Measurements from ENCODE around the gene TNIK. TPM values are rescaled to one million over a fixed set of nuclear protein-coding genes. Genes with fewer than 3 reads are reported as not detected.

The TNIK gene
- polyA plus RNA-seq, 1 donor = 40.3 TPM

DNA sequence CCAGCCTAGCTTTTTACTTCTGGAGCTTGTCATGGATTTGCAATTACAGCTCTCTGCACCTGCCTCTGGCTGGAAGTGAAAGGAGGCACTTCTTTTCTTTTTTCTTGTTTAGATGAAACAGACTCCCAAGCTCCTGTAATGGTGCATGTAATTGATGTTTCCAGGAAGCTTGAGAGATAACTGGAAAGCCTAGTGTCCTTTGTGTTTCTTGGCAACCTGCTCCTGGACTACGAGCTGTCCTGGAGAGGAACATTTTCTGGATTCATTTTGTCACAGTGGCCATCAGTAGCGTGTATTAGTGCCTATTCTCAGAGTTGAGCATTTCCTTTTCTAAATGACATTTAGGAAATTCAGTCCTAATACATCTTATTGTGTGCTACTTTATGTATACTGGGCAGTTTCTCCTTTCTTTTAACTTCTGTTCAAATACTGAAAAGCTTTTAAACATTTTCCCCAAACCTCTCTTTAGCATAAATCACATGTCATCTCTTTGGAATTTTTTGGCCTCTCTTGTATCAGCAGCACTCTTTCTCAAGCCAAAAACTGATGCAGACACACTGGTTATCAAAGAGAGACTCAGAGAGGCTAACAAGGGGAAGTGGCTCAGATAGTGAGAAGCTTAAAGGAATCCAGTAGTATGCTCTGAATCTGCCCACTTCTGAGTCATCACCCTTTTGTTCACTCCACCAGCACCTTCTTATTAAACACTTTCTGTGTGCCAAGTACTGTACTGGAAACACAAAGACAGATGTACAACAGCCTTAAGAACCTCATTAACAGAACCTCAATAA lies 371.0 kb downstream of the TNIK start:
- peak; percentile 20 for DNase-seq (ENCODE audit: low read depth)

DNA sequence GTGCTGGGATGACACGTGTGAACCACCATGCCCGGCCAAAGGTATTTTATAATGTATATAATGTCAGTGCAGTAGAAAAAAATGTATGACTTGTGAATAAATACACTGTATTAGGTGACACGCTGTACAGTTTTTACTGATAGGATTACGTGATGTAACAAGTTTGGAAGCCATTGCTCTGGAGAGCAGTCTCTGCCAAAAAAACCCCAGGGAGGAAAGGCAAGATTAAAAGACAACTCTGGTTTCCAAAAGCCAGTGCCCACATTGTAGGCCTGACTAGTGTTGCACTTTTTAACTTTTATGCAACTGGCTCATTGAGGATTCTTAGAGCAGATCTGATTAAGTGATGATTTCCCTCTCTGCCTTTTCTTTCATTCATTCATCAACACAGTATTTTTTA lies 371.7 kb downstream of the TNIK start:
- DNase-seq (ENCODE audit: low read depth) = no peak

DNA sequence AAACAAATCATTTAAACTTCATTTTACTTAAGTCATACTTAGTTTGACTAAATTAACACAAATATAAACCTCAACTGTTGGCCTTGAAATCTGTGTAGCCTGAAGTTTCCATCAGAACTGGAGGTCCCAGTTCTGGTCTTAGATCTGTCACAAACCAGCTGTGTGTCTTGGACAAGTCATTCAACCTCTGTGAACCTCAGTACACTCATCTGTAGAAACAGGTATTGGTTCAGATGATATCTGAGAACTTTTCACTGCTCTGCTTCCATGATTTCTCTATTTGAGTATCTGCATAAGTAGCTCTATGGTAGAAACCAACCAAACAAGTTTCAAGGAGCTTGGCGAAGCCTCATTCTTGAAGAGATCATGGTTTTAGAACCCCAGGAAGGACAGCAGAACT lies 373.3 kb downstream of the TNIK start:
- no peak for DNase-seq (ENCODE audit: low read depth)

DNA sequence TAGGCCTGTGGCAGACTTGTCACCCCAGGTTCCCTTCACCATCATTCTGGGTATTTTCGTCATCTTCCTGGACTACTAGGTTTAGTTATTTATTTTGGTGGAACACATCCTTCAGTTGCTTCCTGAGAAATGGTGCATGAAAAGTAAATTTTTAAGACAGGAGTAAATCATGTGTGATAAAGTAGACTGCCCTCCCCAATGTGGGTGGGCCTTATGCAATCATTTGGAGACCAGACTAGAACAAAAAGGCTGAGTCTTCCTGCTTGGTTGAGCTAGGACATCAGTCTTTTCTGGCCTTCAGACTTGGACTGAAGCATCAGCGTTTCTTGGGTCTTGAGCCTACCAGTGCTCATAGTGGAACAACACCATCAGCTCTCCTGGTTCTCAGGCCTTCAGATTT lies 382.9 kb downstream of the TNIK start:
- DNase-seq (ENCODE audit: low read depth) = no peak

DNA sequence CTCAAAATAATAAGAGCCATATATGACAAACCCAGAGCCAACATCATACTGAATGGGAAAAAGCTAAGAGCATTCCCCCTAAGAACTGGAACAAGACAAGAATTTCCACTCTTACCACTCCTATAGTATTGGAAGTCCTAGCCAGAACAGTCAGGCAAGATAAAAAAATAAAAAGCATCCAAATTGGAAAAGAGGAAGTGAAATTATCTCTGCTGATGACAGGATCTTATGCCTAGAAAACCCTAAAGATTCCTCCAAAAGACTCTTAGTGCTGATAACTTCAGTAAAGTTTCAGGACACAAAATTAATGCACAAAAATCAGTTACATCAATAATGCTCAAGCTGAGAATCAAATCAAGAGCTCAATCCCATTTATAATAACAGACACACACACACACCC lies 387.8 kb downstream of the TNIK start:
- no peak for DNase-seq (ENCODE audit: low read depth)

DNA sequence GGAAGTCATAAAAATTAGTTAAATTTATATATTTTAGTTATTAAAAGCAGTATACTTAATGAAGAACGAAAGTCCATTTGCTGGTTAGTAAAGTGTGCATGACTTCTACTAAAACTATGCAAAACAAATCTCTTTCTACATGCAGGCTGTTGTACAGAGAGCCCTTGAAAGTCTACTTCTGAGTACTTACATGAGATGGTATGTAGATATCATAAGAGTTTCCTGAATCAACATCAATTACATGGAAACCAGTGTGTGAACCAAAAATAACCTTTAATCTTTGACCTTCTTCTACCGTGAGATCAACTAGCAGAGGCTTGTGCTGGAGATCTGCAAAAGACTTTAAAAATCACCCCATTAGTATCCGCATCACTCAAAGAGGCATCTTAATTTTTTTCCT lies 391.5 kb downstream of the TNIK start:
- no peak for DNase-seq (ENCODE audit: low read depth)

DNA sequence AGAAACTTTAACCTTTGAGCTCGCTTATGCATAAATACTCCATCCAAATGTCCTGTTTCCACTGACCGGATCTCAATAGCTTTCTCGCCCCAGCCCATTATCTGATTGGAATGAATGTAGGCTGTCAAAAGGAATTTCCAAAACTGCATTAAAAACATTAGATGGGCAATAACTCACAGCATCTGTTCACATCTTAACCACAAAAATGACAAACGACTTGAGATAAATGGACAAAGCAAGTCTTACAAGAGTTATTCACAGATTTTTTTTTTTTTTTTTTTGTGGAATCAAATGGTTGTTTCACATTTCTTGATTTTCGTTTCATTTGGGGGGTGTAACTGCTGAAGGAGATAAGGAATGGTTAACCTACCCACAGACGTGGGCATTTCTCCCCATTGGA lies 394.0 kb downstream of the TNIK start:
- DNase-seq (ENCODE audit: low read depth) = no peak

DNA sequence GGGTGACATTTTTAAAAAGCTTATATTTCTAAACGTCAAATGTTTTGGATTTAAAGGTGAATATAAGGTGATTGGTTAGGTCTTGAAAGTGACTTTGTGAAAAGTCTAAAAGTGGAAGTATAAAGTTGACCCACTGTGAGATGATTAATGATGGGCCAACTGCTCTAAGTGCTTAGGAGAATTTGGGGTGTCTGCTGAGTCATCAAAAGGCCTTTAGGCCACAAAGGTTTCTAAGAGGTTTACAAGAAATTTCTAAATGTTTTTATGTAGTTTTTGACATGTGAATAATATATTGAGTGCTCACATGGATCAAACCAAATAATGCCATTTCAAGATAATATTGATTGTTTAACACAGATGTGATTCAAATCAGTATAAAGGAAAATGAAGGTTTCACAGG lies 394.5 kb downstream of the TNIK start:
- DNase-seq (ENCODE audit: low read depth) = no peak

DNA sequence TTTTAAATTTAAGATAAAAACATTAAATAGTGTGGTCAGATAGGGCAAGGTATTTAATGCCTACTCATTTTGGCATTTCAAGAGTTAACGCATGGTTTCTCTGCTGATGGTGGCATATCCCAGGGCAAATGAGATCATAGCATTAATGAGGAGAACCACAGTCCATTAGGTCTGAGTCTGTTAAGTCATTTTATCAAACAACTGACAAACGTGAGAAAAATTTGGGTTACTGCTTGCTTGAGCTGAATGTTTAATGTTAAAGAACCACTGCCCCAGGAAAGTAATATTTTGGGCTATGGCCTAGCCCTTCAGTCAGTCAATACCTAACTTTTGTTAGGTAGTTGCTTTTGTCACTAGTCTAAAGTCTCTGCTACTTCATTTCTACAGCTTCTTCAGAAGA lies 395.7 kb downstream of the TNIK start:
- no peak for DNase-seq (ENCODE audit: low read depth)

DNA sequence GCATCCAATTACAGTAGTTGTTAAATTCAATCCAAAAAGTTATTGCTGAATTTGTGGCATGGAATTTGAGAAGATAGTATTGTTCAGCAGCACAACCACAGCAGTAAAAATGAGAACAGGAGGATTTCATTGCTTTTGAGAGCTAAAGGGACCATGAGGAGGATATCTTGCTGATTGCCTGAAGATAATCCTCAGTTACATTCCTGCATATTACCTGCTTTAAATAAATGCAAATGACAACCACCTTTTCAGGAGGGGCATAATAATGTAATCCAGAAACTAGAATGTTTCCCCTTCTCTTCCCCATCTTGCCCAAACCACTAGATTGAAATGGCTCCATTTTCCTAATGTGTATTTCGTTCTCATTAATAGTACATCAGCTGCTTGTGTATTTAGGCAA lies 398.5 kb downstream of the TNIK start:
- DNase-seq (ENCODE audit: low read depth) = no peak

DNA sequence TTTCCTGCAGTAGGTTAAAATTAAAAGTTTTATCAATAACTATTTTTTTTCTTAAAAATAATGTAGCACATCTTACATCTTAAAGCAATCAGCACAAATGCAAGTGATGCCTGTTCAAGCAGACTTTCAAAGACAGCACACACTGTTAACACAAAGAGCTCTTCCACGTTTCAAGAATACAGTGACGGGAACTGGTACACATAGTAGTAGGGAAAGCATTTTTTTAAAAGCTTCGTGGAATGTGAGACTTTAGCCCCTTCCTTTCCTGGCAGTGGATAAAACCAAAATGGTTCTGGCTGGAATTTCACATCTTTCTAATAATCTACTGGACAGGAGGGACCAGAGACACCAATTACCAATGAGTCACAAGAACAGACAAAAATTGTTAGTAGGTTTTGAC lies 400.2 kb downstream of the TNIK start:
- no peak for DNase-seq (ENCODE audit: low read depth)

DNA sequence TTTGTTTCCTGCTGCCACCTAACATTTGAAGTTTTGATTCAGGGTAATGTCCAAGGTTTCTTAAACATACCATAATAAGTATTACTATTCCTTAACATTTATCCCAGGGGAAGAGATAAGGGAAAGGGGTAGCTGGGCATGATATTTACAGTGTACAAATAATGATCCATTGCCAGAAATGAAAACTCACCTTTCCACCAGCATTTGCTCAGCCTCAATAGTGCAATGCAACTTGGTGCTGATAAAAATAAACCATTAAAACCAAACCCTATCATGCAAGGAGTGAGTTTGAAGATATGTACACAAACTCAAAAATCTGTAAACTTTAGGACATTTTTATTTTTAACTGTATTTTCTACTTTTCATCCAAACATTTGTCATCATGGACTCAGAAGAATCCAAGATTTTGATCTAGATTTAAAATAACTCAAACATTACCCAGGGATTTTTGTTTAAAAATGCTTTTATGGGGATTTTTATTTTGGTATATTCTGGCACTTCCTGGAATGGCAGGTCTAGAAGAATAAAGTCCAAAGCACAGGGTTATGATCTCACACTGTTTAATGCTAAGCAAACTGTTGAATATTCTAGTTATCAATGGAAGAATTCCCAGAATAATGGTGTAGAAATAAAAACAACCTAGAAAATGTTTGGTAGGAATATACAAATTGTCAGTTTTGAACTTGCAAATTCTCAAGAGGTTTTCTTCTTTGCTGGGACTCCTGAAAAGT lies 401.2 kb downstream of the TNIK start:
- DNase-seq (ENCODE audit: low read depth) = no peak

DNA sequence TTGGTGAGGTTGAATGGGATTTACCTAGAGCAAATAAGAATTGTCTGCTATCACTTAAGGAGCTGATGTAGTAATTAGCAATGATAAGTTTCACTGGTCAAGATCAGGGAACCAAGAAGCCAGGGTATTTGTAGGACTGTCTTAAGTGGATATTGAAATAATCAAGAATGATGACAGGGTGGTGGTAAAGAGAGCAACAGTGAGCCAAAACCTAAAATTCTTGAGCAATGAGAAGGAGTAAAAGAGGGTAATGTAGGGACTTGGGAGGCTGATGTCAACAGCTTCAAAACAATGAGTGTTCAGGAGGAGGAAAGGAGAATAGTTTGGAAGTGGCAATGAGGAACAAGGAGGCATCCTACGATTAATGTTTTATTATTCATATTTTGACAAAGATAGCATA lies 402.1 kb downstream of the TNIK start:
- DNase-seq (ENCODE audit: low read depth) = no peak

DNA sequence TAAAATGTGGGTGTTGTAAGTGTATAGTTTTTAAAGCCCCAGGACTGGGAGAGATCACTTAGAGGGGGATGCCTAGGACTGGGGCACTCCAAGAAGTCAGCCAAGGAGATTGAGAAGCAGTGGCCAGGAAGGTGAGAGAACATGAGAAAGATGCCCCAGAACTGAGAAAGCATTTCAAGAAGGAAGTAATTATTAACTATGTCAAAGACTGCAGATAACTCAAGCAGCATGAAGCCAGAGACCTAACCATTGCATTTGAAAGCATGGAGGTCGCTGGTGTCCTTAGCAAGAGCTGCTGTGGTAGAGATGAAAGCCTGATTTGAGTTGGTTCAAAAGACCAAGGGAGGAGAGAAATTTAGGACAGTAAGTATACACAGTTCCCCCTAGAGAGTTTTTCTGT lies 403.1 kb downstream of the TNIK start:
- DNase-seq (ENCODE audit: low read depth) = no peak

DNA sequence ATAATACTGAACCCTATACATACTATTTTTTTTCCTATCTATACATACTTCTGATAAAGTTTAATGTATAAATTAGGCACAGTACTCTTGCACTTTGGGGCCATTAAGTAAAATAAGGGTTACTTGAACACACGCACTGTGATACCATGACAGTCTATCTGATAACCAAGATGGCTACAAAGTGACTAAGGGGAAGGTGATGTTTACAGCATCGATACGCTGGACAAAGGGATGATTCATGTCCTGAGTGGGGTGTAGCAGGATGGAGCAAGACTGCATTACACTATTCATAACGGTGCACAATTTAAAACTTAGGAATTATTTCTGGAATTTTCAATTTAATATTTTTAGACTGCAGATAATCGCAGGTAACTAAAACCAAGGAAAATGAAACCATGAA lies 403.7 kb downstream of the TNIK start:
- no peak for DNase-seq (ENCODE audit: low read depth)

DNA sequence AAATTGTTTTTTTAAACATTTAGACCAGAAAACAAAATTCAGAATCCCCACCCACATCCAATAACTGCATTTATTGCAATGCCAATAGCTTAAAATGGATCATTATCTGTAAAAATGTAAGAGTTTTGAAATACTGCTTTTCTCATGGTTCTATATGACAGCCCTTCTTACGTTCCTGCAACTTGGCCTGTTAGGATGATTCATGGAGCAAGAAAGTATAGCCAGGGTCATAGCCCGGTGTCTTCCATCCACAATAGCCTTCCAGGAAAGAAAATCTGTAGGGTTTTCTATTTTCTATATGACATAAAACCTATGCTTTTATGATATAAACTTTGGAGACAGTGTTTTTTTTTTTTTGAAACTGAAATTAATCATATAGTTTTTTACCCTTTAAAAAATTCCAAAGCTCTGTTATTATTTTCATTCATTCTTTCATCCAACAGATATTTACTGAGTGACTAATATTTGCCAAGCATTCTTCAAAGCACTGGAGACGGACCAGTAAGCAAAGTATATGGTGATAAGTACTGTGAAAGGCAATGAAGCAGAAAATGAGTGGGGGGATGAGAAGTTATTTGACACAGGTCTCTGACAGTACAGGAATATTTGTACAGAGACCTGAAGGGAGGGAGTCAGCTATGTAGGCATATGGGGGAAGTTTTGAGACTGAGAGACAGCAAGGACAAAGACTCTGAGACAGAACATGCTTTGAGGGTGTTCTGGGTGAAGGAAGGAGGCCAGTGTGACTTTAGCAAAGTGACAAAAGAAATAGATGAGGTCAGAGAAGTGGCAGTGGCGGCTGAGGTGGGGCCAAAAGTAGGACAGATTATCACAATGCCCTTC lies 404.6 kb downstream of the TNIK start:
- DNase-seq (ENCODE audit: low read depth) = no peak

DNA sequence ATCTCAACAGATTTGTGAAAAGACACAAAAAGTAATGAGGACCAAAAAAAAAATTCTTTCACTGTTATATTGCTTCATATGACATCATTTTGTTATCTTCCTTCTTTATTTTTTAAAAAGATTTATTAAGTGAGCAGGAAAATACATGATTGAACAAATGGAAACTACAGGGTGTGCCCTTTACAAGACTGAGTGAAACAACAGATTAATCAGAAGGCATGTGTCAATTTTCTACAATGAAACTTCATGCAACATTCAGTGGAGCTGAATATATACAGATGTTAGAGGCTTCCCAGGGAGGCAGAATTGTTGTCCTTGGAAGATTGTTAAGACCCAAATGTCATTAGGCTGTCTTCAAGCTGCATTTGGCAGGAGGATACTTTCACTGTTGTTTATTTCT lies 405.3 kb downstream of the TNIK start:
- DNase-seq (ENCODE audit: low read depth) = no peak

DNA sequence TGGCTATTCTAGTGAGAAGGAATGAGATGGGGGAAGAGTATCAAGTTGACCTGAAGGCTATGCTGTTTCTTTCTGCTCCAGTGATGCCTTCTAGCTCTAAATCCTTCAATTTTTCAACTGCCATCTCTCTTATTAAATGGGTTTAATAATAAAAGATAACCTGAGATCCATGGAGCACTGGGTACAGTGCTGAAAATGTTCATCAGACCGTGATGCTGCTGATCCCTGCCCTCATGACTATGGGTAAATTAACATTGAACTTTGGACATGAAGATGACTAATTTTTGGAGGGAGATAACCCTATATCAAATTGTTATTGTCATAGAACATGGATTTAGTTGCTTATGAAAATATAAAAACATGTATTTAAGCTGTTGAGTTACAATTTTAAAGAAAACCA lies 406.0 kb downstream of the TNIK start:
- DNase-seq (ENCODE audit: low read depth) = no peak

DNA sequence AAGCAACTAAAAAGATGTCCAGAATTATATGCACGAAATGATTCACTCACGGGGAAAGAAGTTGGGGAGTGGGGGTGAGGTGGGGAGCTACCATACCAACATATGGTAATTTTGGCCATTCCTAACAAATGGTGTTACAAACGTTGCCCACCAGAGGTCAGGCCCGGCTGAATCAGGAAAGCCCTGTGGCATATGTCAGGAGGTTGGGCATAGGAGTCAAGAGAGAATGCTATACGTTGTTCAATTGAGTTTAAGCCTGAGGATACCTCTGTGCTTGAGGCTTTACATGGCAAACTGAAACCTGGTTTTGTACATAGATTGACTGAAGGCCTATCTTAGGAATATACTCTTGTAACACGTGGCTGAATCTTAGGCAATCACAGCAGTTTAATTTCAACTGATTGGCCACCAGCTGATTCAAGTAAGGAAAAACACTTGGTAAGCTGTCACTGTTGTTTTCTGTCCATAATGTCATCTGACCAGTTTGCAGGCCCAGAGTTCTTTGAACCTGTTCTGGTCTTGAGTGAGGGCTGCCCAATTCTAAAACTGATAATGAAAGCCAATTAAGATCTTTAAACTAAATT lies 410.3 kb downstream of the TNIK start:
- no peak for DNase-seq (ENCODE audit: low read depth)

DNA sequence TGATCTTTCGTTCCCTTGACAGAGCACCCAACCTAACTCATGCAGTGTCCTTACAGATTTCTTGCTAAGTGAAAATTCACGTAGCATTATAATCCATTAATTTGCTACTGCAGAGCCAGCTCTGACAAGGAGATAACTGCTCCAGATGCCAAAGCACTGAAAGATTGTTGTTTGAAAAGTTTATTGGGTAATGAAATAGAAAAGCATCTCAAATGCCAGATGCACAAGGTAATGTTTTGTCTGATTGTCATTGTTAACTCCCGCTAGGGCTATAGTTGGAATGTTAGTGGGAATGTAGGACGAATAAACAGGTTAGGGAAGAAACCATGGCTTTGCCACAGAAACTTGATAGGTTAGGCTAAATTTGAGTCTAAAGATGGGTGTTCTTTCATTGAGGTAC lies 413.4 kb downstream of the TNIK start:
- DNase-seq (ENCODE audit: low read depth) = no peak

DNA sequence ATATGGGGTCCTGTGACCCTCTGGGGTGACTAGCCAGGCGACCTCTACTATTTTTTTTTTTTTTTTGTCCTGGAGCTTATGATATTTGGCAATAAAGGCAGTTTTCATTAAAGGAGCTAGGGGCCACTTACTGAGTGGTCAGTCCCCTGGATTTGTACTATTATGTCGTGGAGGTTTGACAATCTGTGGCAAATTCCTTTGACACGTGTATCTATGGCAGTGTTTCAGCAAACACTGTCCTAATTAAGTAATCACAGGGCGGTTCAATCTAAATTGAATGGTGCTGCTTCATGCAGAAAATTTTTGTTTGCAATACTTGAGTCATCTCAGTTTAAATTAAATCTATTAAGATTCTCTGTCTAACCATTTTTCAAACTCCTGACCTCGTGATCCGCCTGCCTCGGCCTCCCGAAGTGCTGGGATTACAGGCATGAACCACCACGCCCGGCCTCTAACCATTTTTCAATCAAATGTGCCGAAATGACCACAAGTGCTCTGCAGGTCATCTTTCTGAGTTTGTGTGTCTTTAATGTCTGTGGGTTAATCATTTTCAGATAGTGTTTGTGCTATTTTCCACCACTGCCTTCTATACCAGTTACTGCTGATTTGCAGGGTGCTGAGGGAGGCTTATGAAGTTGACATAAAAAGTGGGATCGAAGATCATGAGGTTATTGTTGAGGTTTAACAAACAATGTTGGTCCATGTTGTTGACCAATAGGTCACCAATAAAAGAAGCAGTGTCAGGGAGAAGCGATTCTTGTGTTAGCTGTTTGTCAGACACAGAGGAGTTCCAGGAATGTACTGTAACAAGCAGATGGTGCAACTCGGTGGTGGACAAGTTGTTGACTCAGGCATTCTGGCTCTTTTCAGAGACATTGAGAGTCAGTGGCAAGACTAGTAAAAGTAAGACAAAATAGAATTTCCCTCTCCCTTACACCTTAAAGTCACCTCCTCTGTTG lies 415.1 kb downstream of the TNIK start:
- no peak for DNase-seq (ENCODE audit: low read depth)

Data from forelimb muscle (tissue), 1 donor.